ENCODE data around the gene CACNB3. TPM values are rescaled to one million over a fixed set of nuclear protein-coding genes. Genes with fewer than 3 reads are reported as not detected.

CACNB3 gene
- total and polyA plus RNA-seq, 2 of the 13 experiments (the other 11 are each of a cell fraction or from before 2014, with no cell fraction given) = 0.29 to 0.54 TPM

DNA sequence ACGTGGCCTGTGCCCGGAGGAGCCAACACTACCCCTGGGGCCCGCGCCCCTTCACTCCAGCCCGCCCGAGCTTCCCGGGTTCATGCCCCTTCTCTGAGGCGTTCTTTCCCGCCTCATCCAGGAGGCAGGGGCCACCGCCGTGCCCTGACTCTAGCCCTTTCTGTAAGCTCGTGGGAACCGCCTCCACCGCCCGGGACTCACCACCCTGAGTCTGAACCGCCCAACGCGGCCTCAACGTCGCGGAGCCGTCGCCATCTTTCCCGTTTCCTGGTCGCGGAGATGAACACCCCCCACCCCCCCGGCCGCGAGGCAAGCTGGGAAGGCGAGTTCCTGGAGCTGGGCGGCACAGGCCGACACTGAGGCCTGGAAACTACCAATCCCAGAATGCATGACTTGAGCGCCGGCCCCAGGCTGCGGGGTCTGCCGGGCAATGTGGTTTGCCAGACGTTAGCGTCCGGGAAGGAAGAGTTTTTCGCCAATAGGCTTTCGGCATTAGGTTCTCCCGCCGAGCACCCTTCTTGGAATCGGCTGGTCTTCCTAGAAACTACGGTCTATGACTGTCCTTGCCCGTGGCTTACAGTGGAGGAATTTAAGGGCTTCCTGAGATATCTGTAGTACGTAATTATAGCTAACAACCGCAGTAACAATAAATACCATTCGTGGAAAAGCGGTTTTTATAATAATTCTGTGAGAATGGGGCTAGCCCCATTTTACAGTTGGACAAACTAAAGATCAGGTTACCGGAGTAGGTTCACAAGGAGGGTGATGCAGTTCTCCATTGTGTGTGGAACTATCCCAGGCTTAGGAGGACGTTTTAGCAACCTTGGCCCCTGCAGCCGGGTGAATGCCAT is 33.8 kb downstream of the CACNB3 start, which contains the start of gene DDX23 (continued):
- TF ChIP-seq, protein P1, sequence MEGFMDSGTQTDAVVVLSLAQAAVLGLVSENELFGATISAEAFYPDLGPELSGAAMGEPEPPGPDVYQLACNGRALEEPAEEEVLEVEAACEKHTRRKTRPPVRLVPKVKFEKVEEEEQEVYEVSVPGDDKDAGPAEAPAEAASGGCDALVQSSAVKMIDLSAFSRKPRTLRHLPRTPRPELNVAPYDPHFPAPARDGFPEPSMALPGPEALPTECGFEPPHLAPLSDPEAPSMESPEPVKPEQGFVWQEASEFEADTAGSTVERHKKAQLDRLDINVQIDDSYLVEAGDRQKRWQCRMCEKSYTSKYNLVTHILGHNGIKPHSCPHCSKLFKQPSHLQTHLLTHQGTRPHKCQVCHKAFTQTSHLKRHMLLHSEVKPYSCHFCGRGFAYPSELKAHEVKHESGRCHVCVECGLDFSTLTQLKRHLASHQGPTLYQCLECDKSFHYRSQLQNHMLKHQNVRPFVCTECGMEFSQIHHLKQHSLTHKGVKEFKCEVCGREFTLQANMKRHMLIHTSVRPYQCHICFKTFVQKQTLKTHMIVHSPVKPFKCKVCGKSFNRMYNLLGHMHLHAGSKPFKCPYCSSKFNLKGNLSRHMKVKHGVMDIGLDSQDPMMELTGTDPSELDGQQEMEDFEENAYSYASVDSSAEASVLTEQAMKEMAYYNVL (CRISPR knock-in tag; IDR thresholded peaks at IDR 0.05; ENCODE audit: borderline replicate concordance) = peak; percentile 26; the same call in 1 of the 2 replicates
- TF ChIP-seq DR1 (CRISPR knock-in tag; IDR thresholded peaks at IDR 0.05) = peak; percentile 69; the same call in 1 of the 2 replicates
- no peak for TF ChIP-seq ZBTB49 (CRISPR knock-in tag; IDR thresholded peaks at IDR 0.05; ENCODE audit: borderline replicate concordance)
- peak; percentile 23; the same call in 1 of the 2 replicates for TF ChIP-seq ZSCAN12 (CRISPR knock-in tag; IDR thresholded peaks at IDR 0.05)
- TF ChIP-seq ZMYM4 (CRISPR knock-in tag; IDR thresholded peaks at IDR 0.05) = peak; percentile 58
- no peak; the same call in 1 of the 2 replicates for TF ChIP-seq ZFP36L2 (CRISPR knock-in tag; IDR thresholded peaks at IDR 0.05)
- peak; percentile 45; the same call in 1 of the 2 replicates for TF ChIP-seq JUND (CRISPR knock-in tag; IDR thresholded peaks at IDR 0.05)
- 0 out of 2 replicates have a peak, but pooled peaks have one; percentile 57 for TF ChIP-seq ZC3H13 (CRISPR knock-in tag; IDR thresholded peaks at IDR 0.05)
- no peak for TF ChIP-seq ISX (CRISPR knock-in tag; conservative IDR thresholded peaks at IDR 0.05)
- TF ChIP-seq, protein P2, sequence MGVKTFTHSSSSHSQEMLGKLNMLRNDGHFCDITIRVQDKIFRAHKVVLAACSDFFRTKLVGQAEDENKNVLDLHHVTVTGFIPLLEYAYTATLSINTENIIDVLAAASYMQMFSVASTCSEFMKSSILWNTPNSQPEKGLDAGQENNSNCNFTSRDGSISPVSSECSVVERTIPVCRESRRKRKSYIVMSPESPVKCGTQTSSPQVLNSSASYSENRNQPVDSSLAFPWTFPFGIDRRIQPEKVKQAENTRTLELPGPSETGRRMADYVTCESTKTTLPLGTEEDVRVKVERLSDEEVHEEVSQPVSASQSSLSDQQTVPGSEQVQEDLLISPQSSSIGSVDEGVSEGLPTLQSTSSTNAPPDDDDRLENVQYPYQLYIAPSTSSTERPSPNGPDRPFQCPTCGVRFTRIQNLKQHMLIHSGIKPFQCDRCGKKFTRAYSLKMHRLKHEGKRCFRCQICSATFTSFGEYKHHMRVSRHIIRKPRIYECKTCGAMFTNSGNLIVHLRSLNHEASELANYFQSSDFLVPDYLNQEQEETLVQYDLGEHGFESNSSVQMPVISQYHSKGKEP (CRISPR knock-in tag; IDR thresholded peaks at IDR 0.05) = no peak
- no peak for TF ChIP-seq BCLAF1 (IDR thresholded peaks at IDR 0.05)
- no peak for TF ChIP-seq ZNF430 (CRISPR knock-in tag; IDR thresholded peaks at IDR 0.05)
- peak; percentile 43; the same call in 1 of the 2 replicates for TF ChIP-seq TFAP4 (IDR thresholded peaks at IDR 0.05; ENCODE audit: borderline replicate concordance, low read depth)
- TF ChIP-seq, protein P3, sequence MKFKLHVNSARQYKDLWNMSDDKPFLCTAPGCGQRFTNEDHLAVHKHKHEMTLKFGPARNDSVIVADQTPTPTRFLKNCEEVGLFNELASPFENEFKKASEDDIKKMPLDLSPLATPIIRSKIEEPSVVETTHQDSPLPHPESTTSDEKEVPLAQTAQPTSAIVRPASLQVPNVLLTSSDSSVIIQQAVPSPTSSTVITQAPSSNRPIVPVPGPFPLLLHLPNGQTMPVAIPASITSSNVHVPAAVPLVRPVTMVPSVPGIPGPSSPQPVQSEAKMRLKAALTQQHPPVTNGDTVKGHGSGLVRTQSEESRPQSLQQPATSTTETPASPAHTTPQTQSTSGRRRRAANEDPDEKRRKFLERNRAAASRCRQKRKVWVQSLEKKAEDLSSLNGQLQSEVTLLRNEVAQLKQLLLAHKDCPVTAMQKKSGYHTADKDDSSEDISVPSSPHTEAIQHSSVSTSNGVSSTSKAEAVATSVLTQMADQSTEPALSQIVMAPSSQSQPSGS (CRISPR knock-in tag; IDR thresholded peaks at IDR 0.05) = peak; percentile 66
- TF ChIP-seq CHCHD3 (CRISPR knock-in tag; IDR thresholded peaks at IDR 0.05) = no peak
- 0 out of 2 replicates have a peak, but pooled peaks have one; percentile 45 for TF ChIP-seq KDM4B (CRISPR knock-in tag; IDR thresholded peaks at IDR 0.05)
